BLaER1 treated with 17β-estradiol and CSF1 and Interleukin-3, amounts not matched to agents 10 nM and 100 nM (cell line): ENCODE data around the gene PPID.
"Not testable (repeated sequence)": the region's sequence is repeated elsewhere in the genome, so short reads cannot be mapped to it uniquely, and the experiment has no call there.

Experiments
- H3K27ac ChIP-seq, 11 experiments: shearing (Covaris generic); formaldehyde crosslinking; 2 replicates each; pipeline ENCODE4 v1.8.1; 2022
- H3K27me3 ChIP-seq, 11 experiments: shearing (Covaris generic); formaldehyde crosslinking; 2 replicates each; pipeline ENCODE4 v1.8.1; 2022
- H3K36me3 ChIP-seq, 11 experiments: shearing (Covaris generic); formaldehyde crosslinking; 2 replicates each; pipeline ENCODE4 v1.8.1; 2022
- H3K4me1 ChIP-seq, 10 experiments: shearing (Covaris generic); formaldehyde crosslinking; 2 replicates each; pipeline ENCODE4 v1.8.1; 2022
- H3K4me2 ChIP-seq, 11 experiments: shearing (Covaris generic); formaldehyde crosslinking; 2 replicates each; pipeline ENCODE4 v1.8.1; 2022
- H3K4me3 ChIP-seq, 10 experiments: shearing (Covaris generic); formaldehyde crosslinking; 2 replicates each; pipeline ENCODE4 v1.8.1; 2022
- H3K9ac ChIP-seq, 11 experiments: shearing (Covaris generic); formaldehyde crosslinking; 2 replicates each; pipeline ENCODE4 v1.8.1; 2022
- H3K9me3 ChIP-seq, 11 experiments: shearing (Covaris generic); formaldehyde crosslinking; replicated peaks in 1 of 11; 2 replicates each; pipeline ENCODE4 v1.8.1; 2022
- H4K20me1 ChIP-seq, 11 experiments: shearing (Covaris generic); formaldehyde crosslinking; 2 replicates each; pipeline ENCODE4 v1.8.1; 2022
- Cebpa-rat ChIP-seq, 11 experiments: shearing (Covaris generic); IDR thresholded peaks; 2 replicates each; pipeline ENCODE4 v1.8.1; 2022

PPID gene

DNA sequence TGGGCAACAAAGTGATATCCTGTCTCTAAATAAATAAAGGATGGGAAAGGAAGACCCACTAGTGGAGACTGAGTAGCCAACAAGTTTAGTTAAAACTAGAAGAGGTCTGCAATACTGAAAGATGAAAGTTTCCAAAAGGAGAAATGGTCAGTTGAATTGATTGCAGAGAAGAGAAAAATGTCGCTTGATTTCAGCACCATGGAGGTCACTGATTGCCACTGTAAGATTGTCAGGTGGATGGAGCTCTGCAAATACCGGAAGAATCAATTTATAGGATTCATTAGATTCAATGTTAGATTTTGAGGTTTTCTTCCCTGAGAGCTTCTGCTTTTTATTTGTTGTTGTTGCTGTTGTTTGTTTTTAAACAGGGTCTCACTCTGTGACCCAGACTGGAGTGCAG, 40.3 kb upstream of the PPID start:
- no peak for TF ChIP-seq Cebpa-rat (IDR thresholded peaks at IDR 0.05)
- H3K27ac ChIP-seq = no peak overlapping the region

DNA sequence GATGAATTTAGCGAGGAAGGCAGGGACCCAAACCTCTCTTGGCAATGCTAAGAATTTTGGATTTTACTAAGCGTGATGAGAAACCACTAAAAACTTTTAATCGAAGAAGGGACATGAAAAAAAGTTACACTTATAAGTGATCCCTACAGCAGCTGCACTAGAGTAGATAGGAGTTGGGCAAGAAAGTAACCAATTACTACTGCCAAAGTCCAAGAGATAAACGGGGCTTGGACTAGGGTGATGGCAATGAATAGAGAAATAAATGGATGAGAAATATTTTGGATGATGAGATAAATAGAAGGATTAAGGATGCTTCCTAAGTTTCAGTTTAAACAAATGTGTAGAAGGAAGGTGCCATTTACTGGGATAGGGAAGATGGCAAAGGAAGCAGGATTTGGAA, 39.4 kb upstream of the PPID start:
- H4K20me1 ChIP-seq = no peaks in the 10 kb centered on the region

More for the DNA sequence above, 40.3 kb upstream of the PPID start:
- Histone ChIP-seq H3K9ac (no peak overlapping the region), H4K20me1 (no peaks in the 10 kb centered on the region), H3K36me3 (no peaks in the 10 kb centered on the region), H3K4me1 (peaks cover 0 to 25% (median 10%) of the 10 kb centered on the region in 10 experiments; a peak in 16 of 20 replicates), H3K9me3 (peaks cover 0 to 12% (median 10%) of the 10 kb centered on the region in 11 experiments; a peak in 9 of 22 replicates), H3K4me2 (no peak overlapping the region), H3K4me3 (no peak overlapping the region), H3K27me3 (no peaks in the 10 kb centered on the region)

DNA sequence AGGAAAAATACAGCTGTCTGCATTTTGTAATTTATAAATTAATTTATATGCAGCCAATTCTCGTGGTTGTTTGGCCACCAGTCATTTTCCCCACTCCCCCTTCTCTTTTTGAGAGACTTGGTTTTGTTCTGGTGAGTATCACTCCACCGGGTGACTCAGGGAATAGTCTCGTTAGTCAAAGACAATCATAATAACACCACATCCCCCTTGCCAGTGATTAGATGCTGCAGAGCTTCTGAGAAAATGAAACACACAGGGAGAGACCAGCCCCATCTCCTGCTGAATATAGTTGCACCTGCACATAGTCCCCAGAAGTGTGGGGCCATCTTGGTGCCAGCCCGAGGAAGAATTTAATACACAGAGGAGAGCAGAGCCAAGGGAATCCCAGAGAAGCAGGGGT, 37.7 kb upstream of the PPID start:
- H3K36me3 ChIP-seq = no peaks in the 10 kb centered on the region
- H3K4me1 ChIP-seq = peaks cover 0 to 6% (median 0%) of the 10 kb centered on the region in 10 experiments; a peak in 2 of 20 replicates
- H4K20me1 ChIP-seq = no peaks in the 10 kb centered on the region
- peaks cover 0 to 28% (median 14%) of the 10 kb centered on the region in 11 experiments; a peak in 15 of 22 replicates for H3K9me3 ChIP-seq
- no peaks in the 10 kb centered on the region for H3K27me3 ChIP-seq
- no peak overlapping the region for H3K9ac ChIP-seq
- no peak overlapping the region for H3K4me2 ChIP-seq
- no peak overlapping the region for H3K27ac ChIP-seq
- no peak overlapping the region for H3K4me3 ChIP-seq
- no peak for TF ChIP-seq Cebpa-rat (IDR thresholded peaks at IDR 0.05)

More for the DNA sequence above, 39.4 kb upstream of the PPID start:
- peaks cover 0 to 16% (median 3%) of the 10 kb centered on the region in 10 experiments; a peak in 12 of 20 replicates for H3K4me1 ChIP-seq
- no peak for TF ChIP-seq Cebpa-rat (IDR thresholded peaks at IDR 0.05)
- H3K27me3 ChIP-seq = no peaks in the 10 kb centered on the region
- H3K9me3 ChIP-seq = peaks cover 0 to 17% (median 10%) of the 10 kb centered on the region in 11 experiments; a peak in 11 of 22 replicates
- H3K27ac ChIP-seq = no peak overlapping the region
- no peak overlapping the region for H3K4me3 ChIP-seq
- no peak overlapping the region for H3K9ac ChIP-seq
- no peak overlapping the region for H3K4me2 ChIP-seq
- H3K36me3 ChIP-seq = no peaks in the 10 kb centered on the region

DNA sequence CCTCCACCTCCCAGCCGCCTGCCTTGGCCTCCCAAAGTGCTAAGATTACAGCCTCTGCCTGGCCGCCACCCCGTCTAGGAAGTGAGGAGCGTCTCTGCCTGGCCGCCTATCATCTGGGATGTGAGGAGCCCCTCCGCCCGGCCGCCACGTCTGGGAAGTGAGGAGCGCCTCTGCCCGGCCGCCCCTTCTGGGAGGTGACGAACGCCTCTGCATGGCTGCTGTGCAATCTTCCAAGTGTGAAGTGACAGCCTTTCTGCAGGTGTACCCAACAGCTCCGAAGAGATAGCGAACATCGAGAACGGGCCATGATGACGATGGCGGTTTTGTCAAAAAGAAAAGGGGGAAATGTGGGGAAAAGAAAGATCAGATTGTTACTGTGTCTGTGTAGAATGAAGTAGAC, 36.3 kb upstream of the PPID start:
- not testable (repeated sequence) for H3K36me3 ChIP-seq, H3K27ac ChIP-seq, H3K4me2 ChIP-seq, H3K4me3 ChIP-seq, H3K9ac ChIP-seq, H3K27me3 ChIP-seq, H4K20me1 ChIP-seq, H3K4me1 ChIP-seq
- H3K9me3 ChIP-seq = peaks cover 0 to 28% (median 14%) of the 10 kb centered on the region in 11 experiments; a peak in 15 of 22 replicates

DNA sequence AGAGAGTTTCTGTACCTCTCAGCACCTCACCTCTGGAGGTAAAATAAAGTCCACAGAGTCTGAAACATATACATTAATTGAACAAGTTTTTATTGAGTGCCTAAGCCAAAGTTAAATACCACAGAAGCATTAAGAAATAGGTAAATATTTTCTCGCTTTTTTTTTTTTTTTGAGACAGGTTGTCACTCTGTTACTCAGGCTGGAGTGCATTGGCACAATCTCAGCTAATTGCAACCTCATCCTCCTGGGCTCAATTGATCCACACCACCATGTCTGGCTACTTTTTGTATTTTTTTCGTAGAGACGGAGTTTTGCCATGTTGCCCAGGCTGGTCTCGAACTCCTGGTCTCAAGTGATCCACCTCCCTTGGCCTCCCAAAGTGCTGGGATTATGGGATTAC, 35.5 kb upstream of the PPID start:
- H3K27ac ChIP-seq = no peak overlapping the region
- H3K27me3 ChIP-seq = no peaks in the 10 kb centered on the region
- TF ChIP-seq Cebpa-rat (IDR thresholded peaks at IDR 0.05) = no peak
- no peaks in the 10 kb centered on the region for H4K20me1 ChIP-seq
- H3K4me1 ChIP-seq = peaks cover 0 to 8% (median 0%) of the 10 kb centered on the region in 10 experiments; a peak in 2 of 20 replicates
- H3K36me3 ChIP-seq = no peaks in the 10 kb centered on the region
- H3K9me3 ChIP-seq = peaks cover 0 to 28% (median 14%) of the 10 kb centered on the region in 11 experiments; a peak in 15 of 22 replicates
- H3K4me3 ChIP-seq = no peak overlapping the region
- H3K4me2 ChIP-seq = no peak overlapping the region
- H3K9ac ChIP-seq = no peak overlapping the region

DNA sequence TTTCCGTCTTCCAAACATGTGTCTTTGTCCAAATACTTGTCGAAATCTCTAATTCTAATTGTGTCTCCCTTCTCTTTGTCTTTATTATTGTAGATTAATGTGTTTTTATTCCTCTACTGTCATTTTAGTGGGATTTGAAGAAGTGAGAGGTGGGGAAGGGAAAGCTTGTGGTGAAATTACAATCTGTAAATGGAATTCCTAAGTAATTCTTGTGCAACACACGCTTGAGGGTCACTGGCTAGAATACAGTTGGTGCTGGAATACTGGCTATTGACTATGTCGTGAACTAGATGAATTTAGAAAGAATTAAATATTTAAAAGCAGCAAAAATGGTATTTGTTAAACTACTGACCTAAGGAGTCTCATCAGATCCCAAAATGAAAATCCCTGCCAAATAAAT, 34.9 kb upstream of the PPID start:
- no peak for TF ChIP-seq Cebpa-rat (IDR thresholded peaks at IDR 0.05)

DNA sequence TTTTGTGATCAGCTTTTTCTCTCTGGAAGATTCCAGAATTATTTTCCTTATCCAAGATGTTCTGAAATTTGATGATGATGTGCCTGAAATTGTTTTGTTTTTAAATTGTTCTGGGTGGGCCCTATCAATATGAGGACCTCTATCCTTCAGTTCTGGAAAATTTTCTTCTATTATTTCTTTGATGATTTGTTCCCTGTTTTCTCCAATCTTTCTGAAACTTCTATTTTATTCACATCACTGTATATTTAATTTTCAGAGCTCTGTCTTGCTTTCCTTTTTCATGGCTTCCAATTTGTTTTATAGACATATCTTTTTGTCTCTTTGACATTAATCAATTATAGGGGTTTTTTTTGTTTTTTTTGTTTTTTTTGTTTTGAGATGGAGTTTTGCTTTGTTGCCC, 33.4 kb upstream of the PPID start:
- Histone ChIP-seq H3K4me2 (no peak overlapping the region), H4K20me1 (no peaks in the 10 kb centered on the region), H3K4me1 (peaks cover 0 to 8% (median 0%) of the 10 kb centered on the region in 10 experiments; a peak in 2 of 20 replicates), H3K36me3 (no peaks in the 10 kb centered on the region), H3K27me3 (no peaks in the 10 kb centered on the region), H3K9ac (no peak overlapping the region), H3K9me3 (peaks cover 0 to 28% (median 14%) of the 10 kb centered on the region in 11 experiments; a peak in 15 of 22 replicates), H3K4me3 (no peak overlapping the region), H3K27ac (no peak overlapping the region)
- no peak for TF ChIP-seq Cebpa-rat (IDR thresholded peaks at IDR 0.05)

More for the DNA sequence above, 34.9 kb upstream of the PPID start:
- Histone ChIP-seq H3K4me3 (no peak overlapping the region), H4K20me1 (no peaks in the 10 kb centered on the region), H3K36me3 (no peaks in the 10 kb centered on the region), H3K27me3 (no peaks in the 10 kb centered on the region), H3K4me2 (no peak overlapping the region), H3K4me1 (peaks cover 0 to 8% (median 0%) of the 10 kb centered on the region in 10 experiments; a peak in 2 of 20 replicates), H3K9ac (no peak overlapping the region), H3K9me3 (peaks cover 0 to 28% (median 14%) of the 10 kb centered on the region in 11 experiments; a peak in 15 of 22 replicates), H3K27ac (no peak overlapping the region)

DNA sequence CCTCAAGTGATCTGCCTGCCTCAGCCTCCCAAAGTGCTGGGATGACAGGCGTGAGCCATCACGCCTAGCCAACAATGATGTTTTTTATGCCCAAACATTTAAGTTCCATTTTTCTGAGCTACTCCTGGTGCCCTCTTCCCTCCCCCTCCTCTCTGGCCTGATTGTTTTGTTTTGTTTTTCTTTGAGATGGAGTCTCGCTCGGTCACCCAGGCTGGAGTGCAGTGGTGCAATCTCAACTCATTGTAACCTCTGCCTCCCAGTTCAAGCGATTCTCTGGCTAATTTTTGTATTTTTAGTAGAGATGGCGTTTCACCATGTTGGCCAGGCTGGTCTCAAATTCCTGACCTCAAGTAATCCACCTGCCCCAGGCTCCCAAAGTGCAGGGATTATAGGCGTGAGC, 32.6 kb upstream of the PPID start:
- H3K9ac ChIP-seq, H4K20me1 ChIP-seq, H3K4me3 ChIP-seq, H3K4me1 ChIP-seq, H3K27me3 ChIP-seq, H3K27ac ChIP-seq, H3K36me3 ChIP-seq, H3K4me2 ChIP-seq: not testable (repeated sequence)
- peaks cover 0 to 28% (median 14%) of the 10 kb centered on the region in 11 experiments; a peak in 15 of 22 replicates for H3K9me3 ChIP-seq

DNA sequence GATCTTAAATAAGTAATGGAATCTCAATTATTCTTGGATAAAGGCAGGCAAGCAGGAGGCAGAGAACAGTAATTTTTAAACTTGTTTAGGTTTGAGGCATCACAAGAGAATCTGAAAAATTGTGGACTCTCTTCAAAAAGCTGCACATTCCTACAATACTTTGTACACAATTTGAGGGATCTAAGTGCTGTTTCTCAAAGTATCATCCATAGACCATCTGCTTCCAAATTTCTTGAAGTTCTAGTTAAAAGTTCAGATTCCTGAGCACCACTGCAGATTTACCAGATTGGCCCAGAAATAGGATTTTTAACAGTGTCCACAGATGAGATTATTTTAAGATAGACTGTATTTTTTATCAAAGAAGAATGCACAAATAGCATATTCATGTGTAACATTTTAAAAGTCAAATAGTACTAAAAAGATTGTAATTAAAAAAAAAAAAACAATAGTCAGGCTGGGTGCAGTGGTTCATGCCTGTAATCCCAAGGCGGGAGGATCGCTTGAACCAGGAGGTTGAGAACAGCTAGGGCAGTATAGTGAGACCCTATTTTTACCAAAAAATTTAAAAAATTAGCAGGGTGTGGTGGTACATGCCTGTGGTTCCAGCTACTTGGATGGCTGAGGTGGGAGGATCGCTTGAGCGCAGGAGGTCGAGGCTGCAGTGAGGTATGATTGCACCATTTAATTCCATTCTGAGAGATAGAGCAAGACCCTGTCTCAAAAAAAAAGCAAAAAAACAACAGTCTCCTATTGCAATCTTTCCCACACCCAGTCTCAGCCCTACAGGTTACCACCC, 31.4 kb upstream of the PPID start:
- Histone ChIP-seq H3K9me3 (peaks cover 0 to 26% (median 13%) of the 10 kb centered on the region in 11 experiments; a peak in 15 of 22 replicates), H3K36me3 (no peaks in the 10 kb centered on the region), H3K27ac (no peak overlapping the region)

More for the DNA sequence above, 31.4 kb upstream of the PPID start:
- Histone ChIP-seq H3K27me3 (no peaks in the 10 kb centered on the region), H3K9ac (no peak overlapping the region), H3K4me1 (peaks cover 0 to 8% (median 0%) of the 10 kb centered on the region in 10 experiments; a peak in 2 of 20 replicates), H4K20me1 (no peaks in the 10 kb centered on the region), H3K4me2 (no peak overlapping the region), H3K4me3 (no peak overlapping the region)
- TF ChIP-seq Cebpa-rat (IDR thresholded peaks at IDR 0.05) = no peak
